ENCODE results near the gene RHOF.

RHOF gene

GRCh38 chr12:121810833-121811433, 17.4 kb upstream of the RHOF start:
- no peak for ATAC-seq
- TF ChIP-seq CREB5 (CRISPR knock-in tag; IDR thresholded peaks at IDR 0.05; ENCODE audit: low read depth) (no peak), ZNF8 (CRISPR knock-in tag; IDR thresholded peaks at IDR 0.05) (no peak), CSRNP3 (CRISPR knock-in tag; IDR thresholded peaks at IDR 0.05) (no peak), PATZ1 (CRISPR knock-in tag; IDR thresholded peaks at IDR 0.05; ENCODE audit: borderline replicate concordance) (no peak), TOX (CRISPR knock-in tag; IDR thresholded peaks at IDR 0.05; ENCODE audit: borderline replicate concordance) (no peak), TCF4 (CRISPR knock-in tag; IDR thresholded peaks at IDR 0.05; ENCODE audit: borderline replicate concordance) (no peak), ZNF70 (CRISPR knock-in tag; IDR thresholded peaks at IDR 0.05) (no peak), ZFP3 (CRISPR knock-in tag; IDR thresholded peaks at IDR 0.05) (no peak), ISL1 (CRISPR knock-in tag; IDR thresholded peaks at IDR 0.05) (no peak), ZC3H10 (CRISPR knock-in tag; IDR thresholded peaks at IDR 0.05) (no peak), SNAI2 (CRISPR knock-in tag; IDR thresholded peaks at IDR 0.05) (no peak), BACH2 (CRISPR knock-in tag; IDR thresholded peaks at IDR 0.05; ENCODE audit: borderline replicate concordance) (no peak)

GRCh38 chr12:121810234-121810817, 16.8 kb upstream of the RHOF start:
- no peak for ATAC-seq
- TF ChIP-seq OSR1 (CRISPR knock-in tag; IDR thresholded peaks at IDR 0.05) (no peak), SNAI2 (CRISPR knock-in tag; IDR thresholded peaks at IDR 0.05) (no peak), ARNTL (CRISPR knock-in tag; IDR thresholded peaks at IDR 0.05; ENCODE audit: borderline replicate concordance, low read depth) (no peak), TSHZ2 (CRISPR knock-in tag; IDR thresholded peaks at IDR 0.05) (no peak), PPARA (CRISPR knock-in tag; IDR thresholded peaks at IDR 0.05; ENCODE audit: borderline replicate concordance) (no peak), ZNF70 (CRISPR knock-in tag; IDR thresholded peaks at IDR 0.05) (no peak), TCF4 (CRISPR knock-in tag; IDR thresholded peaks at IDR 0.05; ENCODE audit: borderline replicate concordance) (no peak), ESRRG (CRISPR knock-in tag; IDR thresholded peaks at IDR 0.05) (no peak), BACH2 (CRISPR knock-in tag; IDR thresholded peaks at IDR 0.05; ENCODE audit: borderline replicate concordance) (no peak), ISL1 (CRISPR knock-in tag; IDR thresholded peaks at IDR 0.05) (no peak), ZNF565 (CRISPR knock-in tag; conservative IDR thresholded peaks at IDR 0.05; ENCODE audit: low read depth) (no peak), GLIS3 (CRISPR knock-in tag; IDR thresholded peaks at IDR 0.05) (no peak), PATZ1 (CRISPR knock-in tag; IDR thresholded peaks at IDR 0.05; ENCODE audit: borderline replicate concordance) (no peak), RARB (CRISPR knock-in tag; IDR thresholded peaks at IDR 0.05) (no peak), ZC3H10 (CRISPR knock-in tag; IDR thresholded peaks at IDR 0.05) (no peak), ZFP30 (CRISPR knock-in tag; IDR thresholded peaks at IDR 0.05) (no peak), ZNF8 (CRISPR knock-in tag; IDR thresholded peaks at IDR 0.05) (no peak), POU6F1 (CRISPR knock-in tag; IDR thresholded peaks at IDR 0.05; ENCODE audit: borderline replicate concordance, low read depth) (no peak), ZFP3 (CRISPR knock-in tag; IDR thresholded peaks at IDR 0.05) (no peak), CREB5 (CRISPR knock-in tag; IDR thresholded peaks at IDR 0.05; ENCODE audit: low read depth) (no peak)

Measured in SK-N-SH treated with all-trans-retinoic acid at 6 μM for 48 hours (cell line).